ENCODE data around the gene PIGL. TPM values are rescaled to one million over a fixed set of nuclear protein-coding genes. Genes with fewer than 3 reads are reported as not detected.
"Not testable (repeated sequence)": the region's sequence is repeated elsewhere in the genome, so short reads cannot be mapped to it uniquely, and the experiment has no call there.

The PIGL gene
- total and polyA plus RNA-seq, 2 experiments from 2014 or later = 32.9 to 47.3 TPM

DNA sequence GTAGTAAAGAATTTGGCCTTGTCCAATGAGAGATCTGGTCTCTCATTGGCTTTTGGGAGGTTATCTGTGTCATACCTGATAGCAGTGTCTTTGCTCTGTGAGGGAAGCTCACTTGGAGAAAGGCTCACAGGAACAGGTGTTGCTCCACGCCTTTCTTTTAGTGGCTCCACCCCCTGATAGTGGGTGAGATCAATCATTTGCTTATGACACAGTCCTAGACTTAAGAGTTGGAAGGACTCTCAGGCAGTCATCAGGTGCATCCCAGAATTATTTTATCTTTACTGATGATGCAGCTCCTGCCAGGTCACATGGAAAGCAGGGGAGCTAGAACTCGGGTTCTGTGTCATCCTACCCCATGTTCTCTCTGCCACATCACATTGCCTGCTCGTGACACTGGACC lies 76.9 kb downstream of the PIGL start (continued):
- TF ChIP-seq, protein P1, sequence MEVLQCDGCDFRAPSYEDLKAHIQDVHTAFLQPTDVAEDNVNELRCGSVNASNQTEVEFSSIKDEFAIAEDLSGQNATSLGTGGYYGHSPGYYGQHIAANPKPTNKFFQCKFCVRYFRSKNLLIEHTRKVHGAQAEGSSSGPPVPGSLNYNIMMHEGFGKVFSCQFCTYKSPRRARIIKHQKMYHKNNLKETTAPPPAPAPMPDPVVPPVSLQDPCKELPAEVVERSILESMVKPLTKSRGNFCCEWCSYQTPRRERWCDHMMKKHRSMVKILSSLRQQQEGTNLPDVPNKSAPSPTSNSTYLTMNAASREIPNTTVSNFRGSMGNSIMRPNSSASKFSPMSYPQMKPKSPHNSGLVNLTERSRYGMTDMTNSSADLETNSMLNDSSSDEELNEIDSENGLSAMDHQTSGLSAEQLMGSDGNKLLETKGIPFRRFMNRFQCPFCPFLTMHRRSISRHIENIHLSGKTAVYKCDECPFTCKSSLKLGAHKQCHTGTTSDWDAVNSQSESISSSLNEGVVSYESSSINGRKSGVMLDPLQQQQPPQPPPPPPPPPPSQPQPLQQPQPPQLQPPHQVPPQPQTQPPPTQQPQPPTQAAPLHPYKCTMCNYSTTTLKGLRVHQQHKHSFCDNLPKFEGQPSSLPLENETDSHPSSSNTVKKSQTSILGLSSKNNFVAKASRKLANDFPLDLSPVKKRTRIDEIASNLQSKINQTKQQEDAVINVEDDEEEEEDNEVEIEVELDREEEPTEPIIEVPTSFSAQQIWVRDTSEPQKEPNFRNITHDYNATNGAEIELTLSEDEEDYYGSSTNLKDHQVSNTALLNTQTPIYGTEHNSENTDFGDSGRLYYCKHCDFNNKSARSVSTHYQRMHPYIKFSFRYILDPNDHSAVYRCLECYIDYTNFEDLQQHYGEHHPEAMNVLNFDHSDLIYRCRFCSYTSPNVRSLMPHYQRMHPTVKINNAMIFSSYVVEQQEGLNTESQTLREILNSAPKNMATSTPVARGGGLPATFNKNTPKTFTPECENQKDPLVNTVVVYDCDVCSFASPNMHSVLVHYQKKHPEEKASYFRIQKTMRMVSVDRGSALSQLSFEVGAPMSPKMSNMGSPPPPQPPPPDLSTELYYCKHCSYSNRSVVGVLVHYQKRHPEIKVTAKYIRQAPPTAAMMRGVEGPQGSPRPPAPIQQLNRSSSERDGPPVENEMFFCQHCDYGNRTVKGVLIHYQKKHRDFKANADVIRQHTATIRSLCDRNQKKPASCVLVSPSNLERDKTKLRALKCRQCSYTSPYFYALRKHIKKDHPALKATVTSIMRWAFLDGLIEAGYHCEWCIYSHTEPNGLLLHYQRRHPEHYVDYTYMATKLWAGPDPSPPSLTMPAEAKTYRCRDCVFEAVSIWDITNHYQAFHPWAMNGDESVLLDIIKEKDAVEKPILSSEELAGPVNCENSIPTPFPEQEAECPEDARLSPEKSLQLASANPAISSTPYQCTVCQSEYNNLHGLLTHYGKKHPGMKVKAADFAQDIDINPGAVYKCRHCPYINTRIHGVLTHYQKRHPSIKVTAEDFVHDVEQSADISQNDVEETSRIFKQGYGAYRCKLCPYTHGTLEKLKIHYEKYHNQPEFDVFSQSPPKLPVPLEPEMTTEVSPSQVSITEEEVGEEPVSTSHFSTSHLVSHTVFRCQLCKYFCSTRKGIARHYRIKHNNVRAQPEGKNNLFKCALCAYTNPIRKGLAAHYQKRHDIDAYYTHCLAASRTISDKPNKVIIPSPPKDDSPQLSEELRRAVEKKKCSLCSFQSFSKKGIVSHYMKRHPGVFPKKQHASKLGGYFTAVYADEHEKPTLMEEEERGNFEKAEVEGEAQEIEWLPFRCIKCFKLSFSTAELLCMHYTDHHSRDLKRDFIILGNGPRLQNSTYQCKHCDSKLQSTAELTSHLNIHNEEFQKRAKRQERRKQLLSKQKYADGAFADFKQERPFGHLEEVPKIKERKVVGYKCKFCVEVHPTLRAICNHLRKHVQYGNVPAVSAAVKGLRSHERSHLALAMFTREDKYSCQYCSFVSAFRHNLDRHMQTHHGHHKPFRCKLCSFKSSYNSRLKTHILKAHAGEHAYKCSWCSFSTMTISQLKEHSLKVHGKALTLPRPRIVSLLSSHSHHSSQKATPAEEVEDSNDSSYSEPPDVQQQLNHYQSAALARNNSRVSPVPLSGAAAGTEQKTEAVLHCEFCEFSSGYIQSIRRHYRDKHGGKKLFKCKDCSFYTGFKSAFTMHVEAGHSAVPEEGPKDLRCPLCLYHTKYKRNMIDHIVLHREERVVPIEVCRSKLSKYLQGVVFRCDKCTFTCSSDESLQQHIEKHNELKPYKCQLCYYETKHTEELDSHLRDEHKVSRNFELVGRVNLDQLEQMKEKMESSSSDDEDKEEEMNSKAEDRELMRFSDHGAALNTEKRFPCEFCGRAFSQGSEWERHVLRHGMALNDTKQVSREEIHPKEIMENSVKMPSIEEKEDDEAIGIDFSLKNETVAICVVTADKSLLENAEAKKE (CRISPR knock-in tag; IDR thresholded peaks at IDR 0.05) = no peak
- TF ChIP-seq CREB1 (CRISPR knock-in tag; IDR thresholded peaks at IDR 0.05; ENCODE audit: low read depth) = no peak

DNA sequence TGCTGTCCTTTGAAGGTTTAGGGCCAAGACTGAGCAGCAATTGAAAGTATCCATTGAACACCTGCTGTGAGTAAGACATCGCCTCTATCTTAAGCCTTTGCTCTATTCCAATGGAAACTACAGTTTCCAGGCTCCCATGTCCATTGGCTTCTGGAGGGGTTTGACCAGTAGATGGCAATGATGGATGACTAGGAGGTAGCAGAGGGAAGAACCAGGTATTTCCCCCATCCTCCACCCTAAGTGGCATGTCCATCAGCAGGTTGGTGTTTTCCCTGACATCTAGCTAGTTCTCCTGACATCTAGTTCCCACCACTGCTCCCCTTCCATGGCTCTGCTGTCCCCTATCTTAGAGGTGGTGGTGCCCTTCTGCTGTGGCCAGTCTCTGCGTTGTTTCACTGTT lies 77.5 kb downstream of the PIGL start:
- Histone ChIP-seq H3K36me3 (ENCODE audit: insufficient read depth) (no peaks in the 10 kb centered on the region), H3K4me2 (no peak overlapping the region), H3K27ac (ENCODE audit: low read depth) (no peak overlapping the region), H3K4me3 (no peak overlapping the region), H3K79me2 (replicated peaks; ENCODE audit: insufficient read depth) (no peaks in the 10 kb centered on the region), H3K4me1 (ENCODE audit: insufficient read depth) (no peaks in the 10 kb centered on the region), H3F3A (replicated peaks; ENCODE audit: low read depth) (no peaks in the 10 kb centered on the region), H3K9me2 (ENCODE audit: insufficient read depth) (no peaks in the 10 kb centered on the region), H4K20me1 (replicated peaks; ENCODE audit: insufficient read depth) (no peaks in the 10 kb centered on the region; the same call in 1 of the 2 replicates), H3K27me3 (ENCODE audit: insufficient read depth) (no peaks in the 10 kb centered on the region), H2AFZ (no peak overlapping the region)
- Mint-ChIP-seq H3K4me1 (peaks cover 9% of the 10 kb centered on the region), H3K36me3 (ENCODE audit: low read depth) (no peaks in the 10 kb centered on the region), H3K27me3 (ENCODE audit: insufficient read depth, low read depth, poor library complexity) (peaks cover 5% of the 10 kb centered on the region), H3K4me3 (no peak overlapping the region), H3K27ac (no peak overlapping the region), H3K9me3 (no peaks in the 10 kb centered on the region)
- ATAC-seq (no peak), DNase-seq (ENCODE audit: low spot score) (no peak)
- TF ChIP-seq, protein P2, sequence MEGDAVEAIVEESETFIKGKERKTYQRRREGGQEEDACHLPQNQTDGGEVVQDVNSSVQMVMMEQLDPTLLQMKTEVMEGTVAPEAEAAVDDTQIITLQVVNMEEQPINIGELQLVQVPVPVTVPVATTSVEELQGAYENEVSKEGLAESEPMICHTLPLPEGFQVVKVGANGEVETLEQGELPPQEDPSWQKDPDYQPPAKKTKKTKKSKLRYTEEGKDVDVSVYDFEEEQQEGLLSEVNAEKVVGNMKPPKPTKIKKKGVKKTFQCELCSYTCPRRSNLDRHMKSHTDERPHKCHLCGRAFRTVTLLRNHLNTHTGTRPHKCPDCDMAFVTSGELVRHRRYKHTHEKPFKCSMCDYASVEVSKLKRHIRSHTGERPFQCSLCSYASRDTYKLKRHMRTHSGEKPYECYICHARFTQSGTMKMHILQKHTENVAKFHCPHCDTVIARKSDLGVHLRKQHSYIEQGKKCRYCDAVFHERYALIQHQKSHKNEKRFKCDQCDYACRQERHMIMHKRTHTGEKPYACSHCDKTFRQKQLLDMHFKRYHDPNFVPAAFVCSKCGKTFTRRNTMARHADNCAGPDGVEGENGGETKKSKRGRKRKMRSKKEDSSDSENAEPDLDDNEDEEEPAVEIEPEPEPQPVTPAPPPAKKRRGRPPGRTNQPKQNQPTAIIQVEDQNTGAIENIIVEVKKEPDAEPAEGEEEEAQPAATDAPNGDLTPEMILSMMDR (conservative IDR thresholded peaks at IDR 0.05; ENCODE audit: low read depth in 2 of 2) = peak in 1 of 2 experiments; percentile 13; a peak in 2 of 4 replicates
- no peak for TF ChIP-seq STAT1 (IDR thresholded peaks at IDR 0.05; ENCODE audit: unreplicated experiment)

DNA sequence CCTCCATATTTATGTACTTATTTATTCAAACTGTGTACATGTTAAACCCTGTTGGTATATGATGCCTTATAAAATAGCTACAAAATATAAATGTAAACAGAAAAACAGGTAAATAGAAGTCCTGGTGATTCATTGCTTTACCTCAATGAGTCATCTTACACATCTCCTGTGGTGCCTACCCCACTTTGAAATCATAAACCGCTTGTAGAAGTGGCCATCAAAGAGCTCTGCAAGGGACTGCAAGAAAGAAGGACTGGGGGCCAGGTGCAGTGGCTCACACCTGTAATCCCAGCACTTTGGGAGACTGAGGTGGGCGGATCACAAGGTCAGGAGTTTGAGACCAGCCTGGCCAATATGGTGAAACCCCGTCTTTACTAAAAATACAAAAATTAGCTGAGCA lies 79.1 kb downstream of the PIGL start:
- not testable (repeated sequence) for DNase-seq (ENCODE audit: low spot score); H3K36me3 Mint-ChIP-seq (ENCODE audit: low read depth); H3K36me3 ChIP-seq (ENCODE audit: insufficient read depth); H2AFZ ChIP-seq; H3K9me2 ChIP-seq (ENCODE audit: insufficient read depth); H3K4me3 Mint-ChIP-seq; H3K27me3 ChIP-seq (ENCODE audit: insufficient read depth); H4K20me1 ChIP-seq (replicated peaks; ENCODE audit: insufficient read depth); H3K27ac Mint-ChIP-seq; H3K4me1 Mint-ChIP-seq; H3K4me2 ChIP-seq; H3K4me3 ChIP-seq; H3F3A ChIP-seq (replicated peaks; ENCODE audit: low read depth); H3K27ac ChIP-seq (ENCODE audit: low read depth); H3K4me1 ChIP-seq (ENCODE audit: insufficient read depth); H3K79me2 ChIP-seq (replicated peaks; ENCODE audit: insufficient read depth); H3K27me3 Mint-ChIP-seq (ENCODE audit: insufficient read depth, low read depth, poor library complexity); H3K9me3 Mint-ChIP-seq; ATAC-seq
